ENCODE results near the gene AS3MT. TPM values are rescaled to one million over a fixed set of nuclear protein-coding genes. Genes with fewer than 3 reads are reported as not detected.
A peak's percentile ranks its signal among the peaks of the same experiment; 100 is the strongest.
"Not testable (repeated sequence)": the region's sequence is repeated elsewhere in the genome, so short reads cannot be mapped to it uniquely, and the experiment has no call there.

The AS3MT gene
- total RNA-seq, 1 donor = under 0.01 TPM

DNA sequence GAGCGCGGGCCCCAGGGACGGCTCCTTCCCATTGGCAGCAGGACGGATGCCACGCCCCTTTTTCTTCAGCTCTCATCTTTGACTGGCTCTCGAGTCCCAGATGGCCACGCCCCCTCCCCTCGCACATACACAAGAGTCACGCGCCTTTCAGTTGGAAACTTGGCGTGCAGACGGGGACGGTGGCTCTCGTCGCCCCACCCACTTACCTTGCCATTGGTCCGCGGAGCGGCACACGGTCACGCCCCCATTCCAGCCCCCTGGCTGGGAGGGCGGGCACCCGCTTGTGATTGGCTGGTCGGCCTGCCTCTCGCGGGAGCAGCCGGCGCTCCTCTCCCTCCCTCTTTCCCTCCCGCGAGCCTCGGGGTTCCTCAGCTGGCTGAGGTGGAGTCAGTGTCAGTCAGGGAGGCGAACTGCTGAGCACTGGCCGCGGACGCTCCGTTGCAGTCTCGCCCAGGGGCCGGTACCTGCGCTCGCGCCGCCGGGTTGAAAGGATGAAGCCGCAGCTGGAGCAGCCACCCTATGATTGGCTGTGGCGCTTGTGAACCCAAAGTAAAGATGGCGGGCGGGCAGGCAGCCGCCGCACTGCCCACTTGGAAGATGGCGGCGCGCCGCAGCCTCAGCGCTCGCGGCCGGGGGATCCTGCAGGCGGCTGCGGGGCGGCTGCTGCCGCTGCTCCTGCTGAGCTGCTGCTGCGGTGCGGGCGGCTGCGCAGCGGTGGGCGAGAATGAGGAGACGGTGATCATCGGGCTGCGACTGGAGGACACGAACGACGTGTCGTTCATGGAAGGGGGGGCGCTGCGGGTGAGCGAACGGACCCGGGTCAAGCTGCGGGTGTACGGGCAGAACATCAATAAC is 48.9 kb downstream of the AS3MT start, which contains the start of gene CNNM2:
CNNM2 (plus strand) TSS at position 333 of the 855 bp plus-strand sequence; CDS start at position 520, 187 bp downstream.
- peak; percentile 97 to 100 (median 100) for DNase-seq (ENCODE audit: low read depth in 2 of 3, low spot score in 2 of 3)

DNA sequence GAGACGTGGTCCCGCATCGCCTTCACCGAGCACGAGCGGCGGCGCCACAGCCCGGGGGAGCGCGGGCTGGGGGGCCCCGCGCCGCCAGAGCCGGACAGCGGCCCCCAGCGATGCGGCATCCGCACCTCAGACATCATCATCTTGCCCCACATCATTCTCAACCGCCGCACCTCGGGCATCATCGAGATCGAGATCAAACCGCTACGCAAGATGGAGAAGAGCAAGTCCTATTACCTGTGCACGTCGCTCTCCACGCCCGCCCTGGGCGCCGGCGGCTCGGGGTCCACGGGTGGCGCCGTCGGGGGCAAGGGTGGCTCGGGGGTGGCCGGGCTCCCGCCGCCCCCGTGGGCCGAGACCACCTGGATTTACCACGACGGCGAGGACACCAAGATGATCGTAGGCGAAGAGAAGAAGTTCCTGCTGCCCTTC is 49.6 kb downstream of the AS3MT start:
- peak in 2 of 3 donors; percentile 9 to 31 for DNase-seq (ENCODE audit: low read depth in 2 of 3, low spot score in 2 of 3)

DNA sequence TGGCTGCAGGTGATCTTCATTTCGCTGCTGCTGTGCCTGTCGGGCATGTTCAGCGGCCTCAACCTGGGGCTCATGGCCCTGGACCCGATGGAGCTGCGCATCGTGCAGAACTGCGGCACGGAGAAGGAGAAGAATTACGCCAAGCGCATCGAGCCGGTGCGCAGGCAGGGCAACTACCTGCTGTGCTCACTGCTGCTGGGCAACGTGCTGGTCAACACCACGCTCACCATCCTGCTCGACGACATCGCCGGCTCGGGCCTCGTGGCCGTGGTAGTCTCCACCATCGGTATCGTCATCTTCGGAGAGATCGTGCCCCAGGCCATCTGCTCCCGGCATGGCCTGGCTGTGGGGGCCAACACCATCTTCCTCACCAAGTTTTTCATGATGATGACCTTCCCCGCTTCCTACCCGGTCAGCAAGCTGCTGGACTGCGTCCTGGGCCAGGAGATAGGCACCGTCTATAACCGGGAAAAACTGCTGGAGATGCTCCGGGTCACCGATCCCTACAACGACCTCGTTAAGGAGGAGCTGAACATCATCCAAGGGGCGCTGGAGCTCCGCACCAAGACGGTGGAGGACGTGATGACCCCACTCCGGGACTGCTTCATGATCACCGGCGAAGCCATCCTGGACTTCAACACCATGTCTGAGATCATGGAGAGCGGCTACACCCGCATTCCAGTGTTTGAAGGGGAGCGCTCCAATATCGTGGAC is 50.1 kb downstream of the AS3MT start:
- peak in 2 of 3 donors; percentile 9 to 20 for DNase-seq (ENCODE audit: low read depth in 2 of 3, low spot score in 2 of 3)

DNA sequence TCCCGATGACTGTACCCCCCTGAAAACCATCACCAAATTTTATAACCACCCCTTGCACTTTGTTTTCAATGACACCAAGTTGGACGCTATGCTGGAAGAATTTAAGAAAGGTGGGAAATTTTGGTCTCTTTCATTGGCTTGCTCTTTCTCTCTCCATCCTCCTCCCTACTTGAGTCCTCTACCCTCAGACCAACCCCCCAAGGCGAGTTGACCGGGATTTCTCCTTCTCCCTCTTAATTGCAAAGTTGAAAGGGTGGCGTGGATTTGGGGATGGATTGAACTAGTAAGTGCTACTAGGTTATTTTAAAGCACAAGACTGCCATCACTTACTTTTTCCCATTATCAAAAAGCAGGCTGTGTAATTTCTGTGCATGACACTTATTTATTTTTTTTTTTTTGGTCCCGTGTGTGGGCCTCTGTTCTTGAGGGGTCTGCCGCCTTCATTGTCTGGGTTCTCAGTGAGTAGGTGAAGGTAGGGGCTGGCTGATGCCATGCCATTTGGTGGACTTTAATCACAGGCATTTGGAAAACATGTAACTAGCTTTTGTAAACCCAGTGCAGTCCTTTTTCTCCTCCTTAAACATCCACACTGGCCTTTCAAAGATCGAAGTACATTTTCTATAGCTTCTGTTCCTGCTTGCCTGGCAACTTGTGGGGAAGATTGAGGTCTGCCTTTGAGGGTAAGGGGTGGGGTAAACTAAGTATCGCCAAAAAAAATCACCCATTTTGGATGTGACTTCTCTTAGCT is 50.9 kb downstream of the AS3MT start:
- no peak for DNase-seq (ENCODE audit: low read depth in 2 of 3, low spot score in 2 of 3)

DNA sequence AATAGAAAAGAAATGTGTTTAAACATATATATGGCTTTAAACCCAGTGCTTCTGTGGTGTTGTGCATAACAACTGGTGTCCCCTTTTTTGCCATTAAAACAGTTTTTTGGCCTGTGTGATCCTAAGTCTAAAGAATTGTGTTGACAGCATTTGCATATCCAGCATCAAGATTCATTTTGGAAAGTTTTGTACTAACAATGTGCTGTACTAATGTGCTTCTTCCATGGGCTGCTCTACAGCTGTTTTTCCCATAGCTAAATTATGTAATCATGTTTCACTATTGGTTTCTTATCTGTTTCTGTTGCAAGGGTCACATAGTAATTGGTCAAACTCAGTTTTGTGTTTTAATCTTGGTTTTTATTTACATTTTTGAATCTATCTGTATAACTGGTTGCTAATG is 54.3 kb downstream of the AS3MT start:
- DNase-seq (ENCODE audit: low read depth in 2 of 3, low spot score in 2 of 3) = no peak

DNA sequence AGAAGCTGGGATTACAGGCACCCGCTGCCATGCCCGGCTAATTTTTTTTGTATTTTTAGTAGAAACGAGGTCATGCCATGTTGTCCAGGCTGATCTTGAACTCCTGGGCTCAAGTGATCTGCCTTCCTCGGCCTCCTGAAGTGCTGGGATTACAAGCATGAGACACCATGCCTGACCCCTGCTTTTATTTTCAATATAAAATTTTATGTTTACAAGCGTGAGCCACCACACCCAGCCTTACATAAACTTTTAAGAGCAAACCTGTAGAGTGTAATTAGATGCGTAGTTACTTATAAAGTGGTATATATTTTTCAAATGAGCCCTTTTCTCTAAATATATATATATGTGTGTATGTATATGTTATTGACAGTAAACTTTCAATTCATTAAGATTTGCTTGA is 57.6 kb downstream of the AS3MT start:
- DNase-seq (ENCODE audit: low read depth in 2 of 3, low spot score in 2 of 3) = no peak

DNA sequence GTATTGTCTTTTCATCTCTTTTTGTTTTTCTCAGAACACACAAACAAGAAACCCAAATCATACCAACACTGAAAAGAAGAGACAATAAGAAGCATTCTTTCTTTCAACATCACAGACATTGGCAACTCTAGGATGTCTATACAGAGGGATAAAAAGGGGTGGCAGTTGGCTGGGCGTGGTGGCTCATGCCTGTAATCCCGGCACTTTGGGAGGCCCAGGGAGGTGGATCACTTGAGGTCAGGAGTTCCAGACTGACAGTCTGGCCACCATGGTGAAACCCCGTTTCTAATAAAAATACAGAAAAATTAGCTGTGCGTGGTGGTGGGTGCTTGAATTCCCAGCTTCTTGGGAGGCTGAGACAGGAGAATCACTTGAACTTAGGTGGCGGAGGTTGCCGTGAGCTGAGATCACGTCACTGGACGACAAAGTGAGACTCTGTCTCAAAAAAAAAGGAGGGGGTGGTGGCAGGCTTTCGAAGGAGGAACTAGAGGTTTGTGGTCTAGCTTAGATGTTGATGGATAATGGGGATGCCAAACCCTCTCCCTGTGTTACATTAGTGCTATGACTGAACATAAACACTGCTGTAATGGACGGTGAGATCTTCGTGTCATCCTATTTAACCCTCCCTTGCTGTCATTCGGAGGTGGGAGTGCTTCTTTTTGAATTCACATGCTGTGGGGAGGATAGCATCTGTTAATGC is 58.2 kb downstream of the AS3MT start:
- peak in 2 of 3 donors; percentile 73 to 92 for DNase-seq (ENCODE audit: low read depth in 2 of 3, low spot score in 2 of 3)

DNA sequence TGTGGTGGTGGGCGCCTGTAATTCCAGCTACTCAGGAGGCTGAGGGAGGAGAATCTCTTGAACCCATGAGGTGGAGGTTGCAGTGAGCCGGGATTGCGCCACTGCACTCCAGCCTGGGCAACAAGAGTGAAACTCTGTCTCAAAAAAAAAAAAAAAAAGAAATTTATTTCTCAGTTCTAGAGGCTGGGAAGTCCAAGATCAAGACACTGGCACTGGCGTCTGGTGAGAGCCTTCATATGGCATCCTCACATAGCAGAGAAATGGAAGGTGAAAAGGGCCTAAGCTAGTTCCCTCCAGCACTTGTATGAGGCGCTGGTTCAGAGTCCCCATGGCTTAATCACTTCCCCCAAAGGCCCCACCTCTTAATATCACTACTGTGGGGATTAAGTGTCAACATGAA is 59.2 kb downstream of the AS3MT start:
- DNase-seq (ENCODE audit: low read depth in 2 of 3, low spot score in 2 of 3) = not testable (repeated sequence)

DNA sequence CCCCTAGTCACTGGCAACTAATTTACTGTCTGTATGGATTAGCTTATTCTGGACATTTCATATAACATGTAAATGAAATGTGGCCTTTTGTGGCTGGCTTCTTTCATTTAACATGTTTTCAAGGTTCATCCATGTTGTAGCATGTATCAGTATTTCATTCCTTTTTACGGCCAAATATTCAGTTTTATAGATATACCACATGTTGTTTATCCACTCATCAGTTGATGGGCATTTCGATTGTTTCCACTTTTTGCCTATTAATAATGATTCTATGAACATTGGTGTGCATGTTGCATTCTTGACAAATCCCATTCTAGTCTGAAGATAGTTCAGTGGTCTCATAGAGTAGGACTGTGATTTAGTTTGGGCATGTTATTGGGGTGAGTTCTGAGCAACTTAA is 61.5 kb downstream of the AS3MT start:
- no peak for DNase-seq (ENCODE audit: low read depth in 2 of 3, low spot score in 2 of 3)

DNA sequence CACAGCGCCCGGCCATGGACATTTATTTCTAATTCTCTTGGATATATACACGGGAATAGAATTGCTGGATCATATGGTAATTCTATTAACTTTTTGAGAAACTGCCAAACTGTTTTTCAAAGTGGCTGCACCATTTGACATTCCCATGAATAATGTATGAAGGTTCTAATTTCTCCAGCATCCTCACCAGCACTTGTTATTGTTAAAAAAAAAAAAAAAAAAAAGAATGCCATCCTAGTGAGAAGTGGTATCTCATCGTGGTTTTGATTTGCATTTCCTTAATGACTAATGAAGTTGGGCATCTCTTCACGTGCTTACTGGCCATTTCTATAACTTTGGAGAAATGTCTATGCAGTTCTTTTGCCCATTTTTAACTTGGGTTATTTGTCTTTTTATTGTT is 62.4 kb downstream of the AS3MT start:
- DNase-seq (ENCODE audit: low read depth in 2 of 3, low spot score in 2 of 3) = no peak

DNA sequence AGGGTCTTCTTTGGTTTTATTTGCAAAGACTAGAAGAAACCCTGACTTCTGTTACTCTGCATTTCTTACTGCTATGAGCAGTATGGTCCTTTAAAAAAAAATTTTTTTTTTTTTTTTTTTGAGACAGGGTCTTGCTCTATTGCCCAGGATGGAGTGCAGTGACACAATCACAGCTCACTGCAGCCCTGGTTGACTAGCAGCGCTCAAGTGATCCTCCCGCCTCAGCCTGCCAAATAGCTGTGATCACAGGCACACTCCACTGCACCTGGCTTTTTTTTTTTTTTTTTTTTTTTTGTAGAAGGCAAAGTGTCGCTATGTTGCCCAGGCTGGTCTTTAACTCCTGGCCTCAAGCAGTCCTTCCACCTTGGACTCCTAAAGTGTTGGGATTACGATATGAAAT is 66.2 kb downstream of the AS3MT start:
- DNase-seq (ENCODE audit: low read depth in 2 of 3, low spot score in 2 of 3) = no peak

DNA sequence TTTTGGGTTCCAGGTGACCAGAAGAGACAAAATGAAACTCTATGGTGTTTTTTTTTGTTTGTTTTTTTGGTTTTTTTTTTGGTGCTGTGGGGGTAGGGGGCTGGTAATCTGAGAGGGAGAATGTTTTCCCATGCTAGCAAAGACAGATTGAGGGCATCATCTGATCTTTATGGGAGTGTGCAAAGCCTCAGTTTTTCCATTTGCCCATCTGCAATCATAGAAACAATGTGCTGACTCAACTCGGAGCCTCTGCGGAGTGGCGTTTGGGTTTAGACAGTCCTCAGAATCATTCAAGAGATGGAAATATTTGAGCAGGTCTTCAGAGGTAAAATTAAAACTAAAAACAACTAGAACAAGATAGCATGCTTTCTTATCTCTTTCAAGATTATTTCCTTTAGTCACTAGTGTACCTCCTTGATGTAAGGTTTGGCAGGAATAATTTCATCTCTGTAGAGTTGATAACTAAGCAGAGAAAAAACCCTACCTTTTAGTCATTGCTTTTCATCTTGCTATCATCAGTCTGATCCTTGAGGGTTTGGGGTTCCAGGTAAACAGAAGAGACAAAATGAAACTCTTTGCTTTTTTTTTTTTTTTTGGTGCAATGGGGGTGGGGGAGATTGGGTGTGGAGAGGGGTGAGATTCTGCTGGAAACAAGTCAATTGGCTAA is 66.8 kb downstream of the AS3MT start:
- DNase-seq (ENCODE audit: low read depth in 2 of 3, low spot score in 2 of 3) = no peak

DNA sequence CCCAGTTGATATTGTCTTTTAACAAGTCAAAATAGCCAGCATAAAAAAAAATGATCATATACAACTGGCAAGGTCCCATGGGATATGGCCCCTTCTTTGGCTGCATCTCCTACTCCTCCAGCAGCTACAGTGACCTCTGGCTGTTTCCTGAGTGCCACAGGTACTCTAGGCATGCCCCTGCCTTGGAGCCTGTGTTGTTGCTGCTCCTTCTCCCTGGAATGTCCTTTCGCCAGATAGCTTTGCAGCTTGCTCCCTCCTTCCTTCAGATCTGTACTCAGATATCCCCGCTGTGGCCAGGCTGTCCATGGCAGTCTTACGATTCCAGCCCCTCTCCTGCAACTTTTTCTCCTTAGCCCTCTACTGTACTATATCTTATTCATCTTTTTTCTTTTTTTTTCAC is 72.1 kb downstream of the AS3MT start:
- DNase-seq (ENCODE audit: low read depth in 2 of 3, low spot score in 2 of 3) = no peak

DNA sequence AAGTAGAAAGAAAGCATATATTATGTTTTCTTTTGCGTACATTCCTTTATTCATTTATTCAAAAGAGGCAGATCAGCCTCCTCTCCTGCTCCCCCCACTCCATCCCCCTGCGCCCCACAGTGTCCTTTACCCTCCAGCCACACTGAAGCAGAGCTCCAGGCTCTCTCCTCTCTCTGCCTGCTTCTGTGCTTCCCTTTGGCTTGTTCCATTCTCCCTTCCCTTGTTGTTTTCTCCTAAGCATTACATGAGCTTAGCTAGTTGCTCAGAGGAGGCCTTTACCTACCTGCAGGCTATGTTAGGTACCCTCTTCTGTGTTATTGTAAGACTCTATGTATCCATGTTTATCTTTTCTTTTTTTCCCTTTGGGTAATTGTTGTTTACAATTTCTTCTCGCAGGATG is 76.2 kb downstream of the AS3MT start:
- DNase-seq (ENCODE audit: low read depth in 2 of 3, low spot score in 2 of 3) = no peak

DNA sequence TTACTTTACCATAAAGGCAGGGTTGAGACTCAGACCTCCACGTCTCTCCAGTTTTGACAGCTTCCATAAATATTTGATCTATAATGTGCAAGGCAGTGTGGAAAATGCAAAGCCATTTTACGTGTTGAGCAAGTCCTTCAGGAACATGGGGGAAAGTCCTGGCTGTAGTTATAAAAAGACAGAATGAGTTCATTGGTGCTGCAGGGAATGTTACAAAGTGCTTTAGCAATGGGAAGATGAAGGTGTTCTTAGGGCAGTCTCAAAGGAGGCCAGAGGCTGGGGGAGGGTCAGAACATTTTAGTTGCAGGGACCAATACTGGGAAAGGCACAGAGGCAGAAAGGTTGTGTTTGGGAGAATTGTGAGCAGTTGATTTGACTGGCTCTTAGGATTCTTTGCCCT is 76.7 kb downstream of the AS3MT start:
- no peak for DNase-seq (ENCODE audit: low read depth in 2 of 3, low spot score in 2 of 3)

DNA sequence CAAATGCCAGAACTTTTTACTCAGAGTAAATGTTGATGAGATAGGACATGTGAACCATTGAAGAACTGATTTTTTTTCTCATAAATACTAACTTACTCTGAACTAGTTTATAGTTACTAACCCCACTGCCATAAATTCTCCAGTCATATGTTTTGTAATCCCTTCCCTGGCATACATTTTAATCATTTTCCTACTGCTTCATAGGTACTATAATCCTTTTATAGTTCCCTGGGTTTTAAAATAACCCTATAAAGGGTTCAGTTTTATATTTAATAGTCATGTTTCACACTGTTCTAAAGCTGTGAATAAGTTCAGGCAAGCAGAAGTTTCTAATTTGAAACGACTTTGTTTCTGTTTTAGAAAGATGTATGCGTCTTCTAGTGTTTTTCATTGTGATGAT is 77.7 kb downstream of the AS3MT start:
- DNase-seq (ENCODE audit: low read depth in 2 of 3, low spot score in 2 of 3) = no peak

DNA sequence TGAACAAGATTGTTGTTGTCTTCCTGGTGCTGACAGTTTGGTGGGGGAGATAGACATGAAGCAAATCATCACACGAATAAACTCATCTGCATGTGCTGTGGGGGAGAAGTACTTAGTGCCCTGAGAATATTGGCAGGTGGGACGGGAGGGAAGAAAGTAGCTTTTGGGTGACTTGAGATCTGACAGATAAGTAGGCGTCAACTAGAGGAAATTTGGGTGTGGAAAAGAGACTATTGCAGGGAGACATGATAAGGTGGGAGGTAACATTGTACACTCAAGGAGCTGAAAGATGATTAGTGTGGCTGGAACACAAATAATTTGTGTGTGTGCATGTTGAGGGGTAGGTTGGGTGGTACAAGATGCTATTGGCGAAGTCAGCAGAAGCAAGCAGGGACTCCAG is 78.9 kb downstream of the AS3MT start:
- DNase-seq (ENCODE audit: low read depth in 2 of 3, low spot score in 2 of 3) = no peak

DNA sequence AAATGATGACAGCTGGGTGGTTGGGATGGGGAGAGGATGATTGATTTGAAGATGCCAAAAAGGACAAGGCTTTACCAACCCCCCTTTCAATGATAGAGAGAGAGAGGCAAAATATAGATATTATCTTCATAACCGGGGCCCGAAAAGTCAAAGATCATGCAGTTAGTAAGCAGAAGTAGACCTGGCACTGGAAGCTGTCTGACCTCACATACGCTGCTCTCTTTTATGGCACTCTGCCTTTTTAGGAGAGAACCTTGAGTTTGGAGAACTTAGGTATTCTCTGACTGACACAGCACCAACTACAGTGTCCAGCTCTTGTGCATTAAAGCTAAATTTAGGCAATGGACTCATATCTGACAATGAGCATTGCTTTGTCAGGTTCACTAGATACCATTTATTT is 79.5 kb downstream of the AS3MT start:
- DNase-seq (ENCODE audit: low read depth in 2 of 3, low spot score in 2 of 3) = no peak

DNA sequence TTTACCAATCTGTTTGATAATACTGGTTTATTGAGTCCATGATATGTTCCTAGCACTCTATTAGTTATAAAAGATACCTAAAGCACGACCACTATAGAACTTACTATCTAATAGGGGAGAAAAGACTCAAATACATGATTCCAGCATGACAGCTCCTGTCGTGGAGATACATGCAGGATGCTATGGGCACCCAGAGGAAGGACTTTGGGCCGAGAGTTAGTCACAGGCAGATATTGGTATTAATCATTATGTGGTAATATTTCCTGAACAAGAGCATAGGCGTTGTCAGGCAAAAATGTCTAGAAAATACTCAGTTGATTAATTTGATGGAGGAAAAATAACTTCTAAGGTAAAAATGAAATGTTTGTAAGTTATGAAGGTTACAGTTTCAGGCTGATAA is 80.6 kb downstream of the AS3MT start:
- no peak for DNase-seq (ENCODE audit: low read depth in 2 of 3, low spot score in 2 of 3)

DNA sequence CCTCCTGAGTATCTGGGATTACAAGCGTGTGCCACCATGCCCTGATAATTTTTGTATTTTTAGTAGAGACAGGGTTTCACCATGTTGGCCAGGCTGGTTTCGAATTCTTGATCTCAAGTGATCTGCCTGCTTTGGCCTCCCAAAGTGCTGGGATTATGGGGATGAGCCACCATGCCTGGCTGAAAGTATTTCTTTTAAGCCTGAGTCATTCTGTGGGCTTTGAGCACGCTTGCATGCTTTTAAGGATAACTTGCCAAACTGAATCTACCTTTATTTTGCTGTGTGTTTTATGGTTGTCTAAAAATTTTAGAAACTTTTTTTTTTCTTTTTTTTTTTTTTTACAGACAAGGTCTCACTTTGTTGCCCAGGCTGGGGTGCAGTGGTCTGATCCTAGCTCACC is 82.0 kb downstream of the AS3MT start:
- DNase-seq (ENCODE audit: low read depth in 2 of 3, low spot score in 2 of 3) = no peak
